ENCODE measurements around the gene TAS2R3.
"Not testable (repeated sequence)": the region's sequence is repeated elsewhere in the genome, so short reads cannot be mapped to it uniquely, and the experiment has no call there.

TAS2R3 gene

GRCh38 chr7:141763797-141764196 is at the start of gene TAS2R3:
TSS of gene TAS2R3 (plus strand) at chr7:141764097. CDS start at chr7:141764159, 62 bp downstream.
- DNase-seq (ENCODE audit: low read depth, low spot score): no peak

GRCh38 chr7:141714571-141714970 is 49.3 kb upstream of the TAS2R3 start:
- no peak for DNase-seq (ENCODE audit: low read depth, low spot score)

- DNase-seq (ENCODE audit: low read depth, low spot score): no peak
Measured at GRCh38 chr7:141715018-141715417, 48.9 kb upstream of the TAS2R3 start.

GRCh38 chr7:141715794-141716689 is 47.9 kb upstream of the TAS2R3 start:
- no peak for DNase-seq (ENCODE audit: low read depth, low spot score)

- DNase-seq (ENCODE audit: low read depth, low spot score): no peak
Measured at GRCh38 chr7:141717450-141717849, 46.4 kb upstream of the TAS2R3 start.

- DNase-seq (ENCODE audit: low read depth, low spot score): no peak
Measured at GRCh38 chr7:141722529-141722928, 41.4 kb upstream of the TAS2R3 start.

- no peak for DNase-seq (ENCODE audit: low read depth, low spot score)
Measured at GRCh38 chr7:141729020-141729419, 34.9 kb upstream of the TAS2R3 start.

GRCh38 chr7:141731476-141732149 is 32.3 kb upstream of the TAS2R3 start:
- no peak for DNase-seq (ENCODE audit: low read depth, low spot score)

GRCh38 chr7:141737118-141737835 is 26.6 kb upstream of the TAS2R3 start:
- no peak for DNase-seq (ENCODE audit: low read depth, low spot score)

- peak; percentile 85 for DNase-seq (ENCODE audit: low read depth, low spot score)
Measured at GRCh38 chr7:141737836-141738591, 25.9 kb upstream of the TAS2R3 start, which contains the start of gene SSBP1. TSS of gene SSBP1 (plus strand) at chr7:141738358. CDS start at chr7:141739167, 809 bp downstream.

GRCh38 chr7:141738592-141739013 is 25.3 kb upstream of the TAS2R3 start:
- DNase-seq (ENCODE audit: low read depth, low spot score): no peak

- no peak for DNase-seq (ENCODE audit: low read depth, low spot score)
Measured at GRCh38 chr7:141739250-141739649, 24.6 kb upstream of the TAS2R3 start.

GRCh38 chr7:141742229-141742628 is 21.7 kb upstream of the TAS2R3 start:
- DNase-seq (ENCODE audit: low read depth, low spot score): no peak

GRCh38 chr7:141744131-141744530 is 19.8 kb upstream of the TAS2R3 start:
- DNase-seq (ENCODE audit: low read depth, low spot score): no peak

GRCh38 chr7:141748396-141748795 is 15.5 kb upstream of the TAS2R3 start:
- no peak for DNase-seq (ENCODE audit: low read depth, low spot score)

GRCh38 chr7:141751904-141752303 is 12.0 kb upstream of the TAS2R3 start:
- not testable (repeated sequence) for DNase-seq (ENCODE audit: low read depth, low spot score)

- DNase-seq (ENCODE audit: low read depth, low spot score): no peak
Measured at GRCh38 chr7:141752634-141753033, 11.3 kb upstream of the TAS2R3 start.

- DNase-seq (ENCODE audit: low read depth, low spot score): no peak
Measured at GRCh38 chr7:141754939-141755338, 9.0 kb upstream of the TAS2R3 start.

- DNase-seq (ENCODE audit: low read depth, low spot score): not testable (repeated sequence)
Measured at GRCh38 chr7:141770083-141770583, 6.2 kb downstream of the TAS2R3 start.

GRCh38 chr7:141776374-141776773 is 12.5 kb downstream of the TAS2R3 start, which contains the start of gene TAS2R4:
TSS of gene TAS2R4 (plus strand) at chr7:141776674. CDS start at chr7:141778489, 1,815 bp downstream.
- no peak for DNase-seq (ENCODE audit: low read depth, low spot score)

Measured in activated CD4-positive, CD25-positive, alpha-beta regulatory T cell treated with anti-CD3 and anti-CD28 coated beads, Interleukin-2, amount 50 U/mL, for 16 hours (primary cell).